ES-I3 (cell line): Measurements from ENCODE around the gene RAB22A.
"Not testable (repeated sequence)": the region's sequence is repeated elsewhere in the genome, so short reads cannot be mapped to it uniquely, and the experiment has no call there.

ENCODE experiments used
- H3K36me3 ChIP-seq: 2 replicates; pipeline ENCODE4 v1.6.1; 2013; ENCODE audit warnings: mild to moderate bottlenecking, low read length, control low read depth, moderate library complexity; ENCODE audit not compliant: insufficient read depth
- H3K4me1 ChIP-seq: 2 replicates; pipeline ENCODE4 v1.6.1; 2013; ENCODE audit warnings: mild to moderate bottlenecking, control low read depth, low read length; ENCODE audit not compliant: insufficient read depth
- H3K9ac ChIP-seq: 2 replicates; pipeline ENCODE4 v1.6.1; 2013; ENCODE audit warnings: low read depth, mild to moderate bottlenecking, low read length, moderate library complexity
- H3K9me3 ChIP-seq: 2 replicates; pipeline ENCODE4 v1.6.1; 2013; ENCODE audit warnings: mild to moderate bottlenecking, low read length, moderate library complexity; ENCODE audit not compliant: control insufficient read depth, insufficient read depth

The RAB22A gene

GRCh38 chr20:58342104-58342945, 32.8 kb downstream of the RAB22A start:
- Histone ChIP-seq H3K9me3 (no peaks in the 10 kb centered on the region), H3K9ac (no peak overlapping the region), H3K36me3 (no peaks in the 10 kb centered on the region), H3K4me1 (peaks cover 7% of the 10 kb centered on the region; the same call in 1 of the 2 replicates)

- no peak overlapping the region for H3K9ac ChIP-seq
These were observed 35.2 kb downstream of the RAB22A start for GRCh38 chr20:58344741-58345140.

GRCh38 chr20:58349570-58349969, 40.1 kb downstream of the RAB22A start:
- H3K9me3 ChIP-seq: no peaks in the 10 kb centered on the region
- no peak overlapping the region for H3K9ac ChIP-seq
- no peaks in the 10 kb centered on the region for H3K36me3 ChIP-seq
- no peaks in the 10 kb centered on the region for H3K4me1 ChIP-seq

More at GRCh38 chr20:58344741-58345140, 35.2 kb downstream of the RAB22A start:
- Histone ChIP-seq H3K4me1 (peaks cover 7% of the 10 kb centered on the region; the same call in 1 of the 2 replicates), H3K9me3 (no peaks in the 10 kb centered on the region), H3K36me3 (no peaks in the 10 kb centered on the region)

GRCh38 chr20:58352468-58352867, 43.0 kb downstream of the RAB22A start:
- no peaks in the 10 kb centered on the region for H3K4me1 ChIP-seq
- H3K36me3 ChIP-seq: no peaks in the 10 kb centered on the region; the same call in 1 of the 2 replicates
- no peaks in the 10 kb centered on the region for H3K9me3 ChIP-seq
- no peak overlapping the region for H3K9ac ChIP-seq

- Histone ChIP-seq H3K4me1 (no peaks in the 10 kb centered on the region), H3K36me3 (peaks cover 3% of the 10 kb centered on the region; the same call in 1 of the 2 replicates), H3K9me3 (no peaks in the 10 kb centered on the region), H3K9ac (no peak overlapping the region)
These were observed 49.9 kb downstream of the RAB22A start for GRCh38 chr20:58359441-58359840.

GRCh38 chr20:58360936-58361335, 51.4 kb downstream of the RAB22A start:
- H3K4me1 ChIP-seq: no peaks in the 10 kb centered on the region
- 0 out of 2 replicates have a peak, but pooled peaks cover 3% of the 10 kb centered on the region for H3K36me3 ChIP-seq
- H3K9ac ChIP-seq: no peak overlapping the region
- no peaks in the 10 kb centered on the region for H3K9me3 ChIP-seq

- 0 out of 2 replicates have a peak, but pooled peaks cover 3% of the 10 kb centered on the region for H3K36me3 ChIP-seq
- H3K9ac ChIP-seq: no peak overlapping the region
- no peaks in the 10 kb centered on the region for H3K9me3 ChIP-seq
- H3K4me1 ChIP-seq: no peaks in the 10 kb centered on the region
These were observed 52.1 kb downstream of the RAB22A start for GRCh38 chr20:58361481-58362205.

GRCh38 chr20:58362206-58362516, 52.6 kb downstream of the RAB22A start:
- H3K36me3 ChIP-seq: 0 out of 2 replicates have a peak, but pooled peaks cover 3% of the 10 kb centered on the region

GRCh38 chr20:58362970-58363369, 53.5 kb downstream of the RAB22A start:
- Histone ChIP-seq H3K9ac (no peak overlapping the region), H3K9me3 (no peaks in the 10 kb centered on the region), H3K36me3 (0 out of 2 replicates have a peak, but pooled peaks cover 3% of the 10 kb centered on the region), H3K4me1 (no peaks in the 10 kb centered on the region)

More at GRCh38 chr20:58362206-58362516, 52.6 kb downstream of the RAB22A start:
- Histone ChIP-seq H3K9me3 (no peaks in the 10 kb centered on the region), H3K4me1 (no peaks in the 10 kb centered on the region), H3K9ac (no peak overlapping the region)

GRCh38 chr20:58366866-58367265, 57.4 kb downstream of the RAB22A start:
- H3K9ac ChIP-seq: no peak overlapping the region
- H3K9me3 ChIP-seq: no peaks in the 10 kb centered on the region
- no peaks in the 10 kb centered on the region for H3K4me1 ChIP-seq
- no peaks in the 10 kb centered on the region for H3K36me3 ChIP-seq

GRCh38 chr20:58372806-58373205, 63.3 kb downstream of the RAB22A start:
- no peak overlapping the region for H3K9ac ChIP-seq
- peaks cover 31% of the 10 kb centered on the region for H3K4me1 ChIP-seq
- no peaks in the 10 kb centered on the region for H3K9me3 ChIP-seq
- H3K36me3 ChIP-seq: no peaks in the 10 kb centered on the region

- not testable (repeated sequence) for H3K36me3 ChIP-seq, H3K9ac ChIP-seq, H3K9me3 ChIP-seq
- peaks cover 31% of the 10 kb centered on the region for H3K4me1 ChIP-seq
These were observed 63.8 kb downstream of the RAB22A start for GRCh38 chr20:58373296-58373695.

- H3K9me3 ChIP-seq: no peaks in the 10 kb centered on the region
- peaks cover 31% of the 10 kb centered on the region for H3K4me1 ChIP-seq
- peak overlapping the region; percentile 39 for H3K9ac ChIP-seq
- H3K36me3 ChIP-seq: no peaks in the 10 kb centered on the region
These were observed 64.7 kb downstream of the RAB22A start for GRCh38 chr20:58374027-58374850.
